Thoracic aorta (tissue), 2 donors: ENCODE measurements around the gene APOA4. TPM values are rescaled to one million over a fixed set of nuclear protein-coding genes. Genes with fewer than 3 reads are reported as not detected.

Source experiments
- ATAC-seq: fragments of 150-250 bp; one replicate; pipeline ENCODE4 v1.8.0; 2017; ENCODE audit warnings: low read depth; ENCODE audit not compliant: insufficient number of reproducible peaks, low FRiP score
- DNase-seq: peaks from one replicate; pipeline ENCODE4 v3.0.0-alpha.2; 2020; ENCODE audit warnings: low spot score
- H3K27ac ChIP-seq, 2 donors: fragments of 200-600 bp; sonication (generic); 1 replicate in 1 of 2; 2 replicates in 1 of 2; pipeline ENCODE4 v1.5.1; 2016; ENCODE audit warnings: mild to moderate bottlenecking in 2 of 2, moderate library complexity in 2 of 2
- H3K27me3 ChIP-seq: fragments of 200-600 bp; sonication (generic); replicated peaks from 2 replicates; pipeline ENCODE4 v1.6.0; 2016; ENCODE audit warnings: mild to moderate bottlenecking; ENCODE audit not compliant: insufficient read depth
- H3K36me3 ChIP-seq: fragments of 200-600 bp; sonication (generic); one replicate; pipeline ENCODE4 v1.5.1; 2016
- H3K4me1 ChIP-seq, 2 donors: fragments of 200-600 bp; sonication (generic); 1 replicate in 1 of 2; 2 replicates in 1 of 2; pipeline versions ENCODE4 v1.5.1 to v1.6.0; 2016; ENCODE audit warnings: low read depth in 2 of 2, mild to moderate bottlenecking in 1 of 2; ENCODE audit not compliant: control insufficient read depth in 1 of 2
- H3K4me3 ChIP-seq: fragments of 200-600 bp; sonication (generic); 2 replicates; pipeline ENCODE4 v1.5.1; 2016; ENCODE audit warnings: mild to moderate bottlenecking
- H3K9me3 ChIP-seq: fragments of 200-600 bp; sonication (generic); 2 replicates; pipeline ENCODE4 v1.5.1; 2016
- CTCF ChIP-seq: fragments of 200-600 bp; sonication (generic); IDR thresholded peaks from one replicate; pipeline ENCODE4 v1.5.1; 2019; ENCODE audit warnings: antibody characterized with exemption
- total RNA-seq, 2 donors: library from RNA; depleted of rRNA; stranded (reverse); fragments of >200 nt; gene quantifications; one replicate each; pipeline versions ENCODE4 v1.1.0 to v1.2.3, GENCODE V29; 2016

Gene APOA4
- total RNA-seq, 2 donors from 2014 or later = 0.99 TPM; not detected in 1

- Histone ChIP-seq H3K27ac (no peak overlapping the region), H3K4me1 (no peaks in the 10 kb centered on the region), H3K36me3 (peaks cover 29% of the 10 kb centered on the region), H3K9me3 (no peaks in the 10 kb centered on the region), H3K4me3 (no peak overlapping the region), H3K27me3 (no peaks in the 10 kb centered on the region)
- ATAC-seq (no peak), DNase-seq (no peak)
- TF ChIP-seq CTCF = no peak
Measured at GRCh38 chr11:116843661-116844060, 20.6 kb upstream of the APOA4 start.

- peaks cover 29% of the 10 kb centered on the region for H3K36me3 ChIP-seq
- no peak for ATAC-seq
- no peaks in the 10 kb centered on the region for H3K27me3 ChIP-seq
- no peak overlapping the region for H3K4me3 ChIP-seq
- no peak overlapping the region for H3K27ac ChIP-seq
- TF ChIP-seq CTCF = no peak
- no peak for DNase-seq
- H3K9me3 ChIP-seq = no peaks in the 10 kb centered on the region
- no peaks in the 10 kb centered on the region for H3K4me1 ChIP-seq
Measured at GRCh38 chr11:116842909-116843308, 19.8 kb upstream of the APOA4 start.

- TF ChIP-seq CTCF = no peak
- H3K4me3 ChIP-seq = no peak overlapping the region
- peaks cover 21% of the 10 kb centered on the region for H3K36me3 ChIP-seq
- no peaks in the 10 kb centered on the region for H3K4me1 ChIP-seq
- H3K27ac ChIP-seq = no peak overlapping the region
- H3K9me3 ChIP-seq = no peaks in the 10 kb centered on the region
- H3K27me3 ChIP-seq = no peaks in the 10 kb centered on the region
- ATAC-seq (no peak), DNase-seq (no peak)
Measured at GRCh38 chr11:116842117-116842516, 19.0 kb upstream of the APOA4 start.

GRCh38 chr11:116840746-116841296 is 17.7 kb upstream of the APOA4 start:
- DNase-seq = no peak
- no peak for TF ChIP-seq CTCF
- no peak overlapping the region for H3K4me3 ChIP-seq
- ATAC-seq = no peak
- no peaks in the 10 kb centered on the region for H3K9me3 ChIP-seq
- H3K27ac ChIP-seq = no peak overlapping the region
- peaks cover 9% of the 10 kb centered on the region for H3K36me3 ChIP-seq
- peaks cover 0 to 6% of the 10 kb centered on the region in 2 donors for H3K4me1 ChIP-seq
- no peaks in the 10 kb centered on the region for H3K27me3 ChIP-seq

- H3K27ac ChIP-seq = no peak overlapping the region
- H3K4me1 ChIP-seq = peaks cover 3 to 9% of the 10 kb centered on the region in 2 donors
- H3K9me3 ChIP-seq = no peaks in the 10 kb centered on the region
- H3K36me3 ChIP-seq = peaks cover 8% of the 10 kb centered on the region
- no peak overlapping the region for H3K4me3 ChIP-seq
- DNase-seq (no peak), ATAC-seq (no peak)
- no peaks in the 10 kb centered on the region for H3K27me3 ChIP-seq
- no peak for TF ChIP-seq CTCF
Measured at GRCh38 chr11:116840224-116840745, 17.2 kb upstream of the APOA4 start.
